GM10248 (cell line): Measurements from ENCODE around the gene C13orf46.

ENCODE experiments used
- CTCF ChIA-PET: fragments of 300-600 bp; sonication (Branson Sonifier 250); formaldehyde crosslinking; extraction: SDS; loops from one replicate; lab custom pipeline; 2021; ENCODE audit warnings: antibody characterized with exemption; lab: Yijun Ruan, JAX
- POLR2A ChIA-PET: fragments of 350-650 bp; sonication (Branson Sonifier 250); formaldehyde crosslinking; extraction: SDS; loops from one replicate; lab custom pipeline; 2020; ENCODE audit warnings: antibody characterized with exemption; lab: Yijun Ruan, JAX
- DNase-seq: peaks from one replicate; pipeline ENCODE4 v3.0.0; 2012; ENCODE audit errors: extremely low spot score
- CTCF ChIP-seq: IDR thresholded peaks from 2 replicates; pipeline ENCODE4 v1.5.1; 2012; ENCODE audit warnings: mild to moderate bottlenecking, low read depth; ENCODE audit errors: extremely low read depth, missing control alignments, control extremely low read depth

Gene C13orf46

DNA sequence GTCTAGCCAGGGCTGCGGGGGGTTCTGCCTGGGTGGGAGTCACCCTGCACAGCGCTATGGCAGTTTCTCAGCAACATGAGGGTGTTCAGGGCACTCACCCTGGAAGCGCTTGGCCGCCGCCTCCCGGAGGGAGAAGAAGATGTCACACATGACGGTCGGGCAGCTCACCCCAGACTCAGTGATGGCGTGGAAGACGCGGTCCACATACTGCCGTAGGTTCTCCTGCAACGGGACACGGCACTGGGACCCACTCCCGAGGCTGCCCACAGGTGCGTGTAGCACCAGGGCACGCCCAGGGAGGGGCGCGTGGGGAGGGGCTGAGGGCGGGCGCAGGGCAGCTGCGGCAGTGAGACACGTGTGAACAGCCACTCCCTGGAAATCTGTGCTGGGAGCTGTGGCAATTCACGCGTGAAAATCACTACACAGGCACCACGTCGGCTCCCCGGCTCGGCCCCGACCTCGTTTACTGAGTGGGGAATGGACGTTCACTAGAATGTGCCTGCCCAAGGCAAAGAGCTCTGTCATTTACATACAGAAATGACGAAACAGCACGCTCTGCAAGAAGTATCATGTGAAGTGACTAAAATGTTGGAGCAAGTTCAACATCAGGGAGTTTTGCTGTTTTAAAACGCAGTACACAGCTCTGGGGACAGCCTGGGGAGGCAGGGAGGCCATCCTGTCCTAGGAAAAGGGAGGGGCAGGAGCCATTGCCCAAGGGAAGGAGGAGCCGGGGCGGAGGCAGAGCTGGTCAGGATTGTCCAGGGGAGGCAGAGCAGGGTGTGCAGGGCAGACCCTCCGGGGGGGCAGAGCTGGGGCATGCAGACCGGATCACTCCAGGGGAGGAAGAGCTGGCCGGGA, 41.5 kb upstream of the C13orf46 start:
- DNase-seq: no peak
- ChIA-PET CTCF (interaction anchor here (1.2 kb wide), 1 partner anchor 12 kb away, joined by 3 read pairs; no protein-coding TSS in a partner anchor), POLR2A (no interaction called here)
- TF ChIP-seq CTCF: no peak

DNA sequence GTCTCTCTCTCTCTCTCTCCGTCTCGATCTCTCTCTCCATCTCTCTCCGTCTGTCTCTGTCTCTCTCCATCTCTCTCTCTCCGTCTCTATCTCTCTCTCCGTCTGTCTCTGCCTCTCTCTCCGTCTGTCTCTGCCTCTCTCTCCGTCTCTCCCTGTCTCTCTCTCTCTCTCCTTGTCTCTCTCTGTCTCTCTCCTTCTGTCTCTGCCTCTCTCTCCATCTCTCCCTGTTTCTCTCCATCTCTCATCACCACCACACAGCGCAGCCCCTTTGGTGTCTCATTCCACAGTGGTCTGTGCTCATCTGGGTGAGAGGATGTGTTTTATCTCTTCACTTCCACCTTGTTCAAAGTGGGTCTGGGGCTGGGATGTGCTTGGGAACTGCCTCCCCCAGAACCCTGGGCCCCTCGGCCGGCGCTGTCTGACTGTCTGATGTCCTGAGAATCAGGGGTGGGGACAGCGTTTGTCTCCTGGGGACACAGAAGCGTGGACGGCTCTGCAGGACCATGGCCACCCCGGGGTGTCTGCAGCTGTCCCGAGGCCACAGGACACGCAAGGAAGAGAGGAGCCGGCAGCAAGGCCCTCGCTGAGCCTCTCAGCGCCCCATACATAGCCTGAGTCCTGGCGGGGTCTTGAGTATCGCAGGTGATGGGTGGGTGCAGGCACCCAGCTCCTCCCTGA, 40.2 kb upstream of the C13orf46 start:
- no peak for TF ChIP-seq CTCF
- DNase-seq: no peak
- ChIA-PET CTCF (no interaction called here), POLR2A (no interaction called here)

- CTCF ChIA-PET: no interaction called here
- POLR2A ChIA-PET: no interaction called here
- no peak for DNase-seq
- TF ChIP-seq CTCF: no peak
Measured at GRCh38 chr13:114013336-114013735, 39.5 kb upstream of the C13orf46 start.

GRCh38 chr13:114012921-114013320, 39.0 kb upstream of the C13orf46 start:
- CTCF ChIA-PET: no interaction called here
- DNase-seq: no peak
- TF ChIP-seq CTCF: no peak
- POLR2A ChIA-PET: no interaction called here

DNA sequence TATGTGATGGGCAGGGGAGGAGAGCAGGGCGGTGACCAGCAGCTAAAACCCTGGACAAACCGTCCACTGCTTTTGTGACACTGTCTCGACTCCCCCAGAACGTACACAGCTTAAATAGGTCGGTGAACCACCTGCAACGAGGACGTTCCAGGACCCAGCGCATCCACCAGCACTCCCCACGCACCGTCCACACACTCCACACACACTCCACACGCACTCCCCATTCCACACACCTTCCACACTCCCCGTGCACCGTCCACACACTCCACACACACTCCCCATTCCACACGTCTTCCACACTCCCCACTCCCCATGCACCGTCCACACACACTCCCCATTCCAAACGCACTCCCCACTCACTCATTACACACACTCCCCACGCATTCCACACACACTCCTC, 38.3 kb upstream of the C13orf46 start:
- DNase-seq: no peak
- POLR2A ChIA-PET: no interaction called here
- CTCF ChIA-PET: no interaction called here
- TF ChIP-seq CTCF: no peak

GRCh38 chr13:114011226-114011625, 37.4 kb upstream of the C13orf46 start:
- TF ChIP-seq CTCF: no peak
- no peak for DNase-seq
- ChIA-PET CTCF (no interaction called here), POLR2A (no interaction called here)
